ENCODE measurements around the gene PAIP2. TPM values are rescaled to one million over a fixed set of nuclear protein-coding genes. Genes with fewer than 3 reads are reported as not detected.
A peak's percentile ranks its signal among the peaks of the same experiment; 100 is the strongest.

The PAIP2 gene
- total RNA-seq, 1 experiment from 2014 or later = 108 TPM

- ChIA-PET POLR2A (no interaction called here), CTCF (no interaction called here), RAD21 (ENCODE audit: low non-redundant PET in 1 of 2, low total read pairs in 2 of 2, uncharacterized antibody in 2 of 2, unreplicated experiment in 2 of 2) (no interaction called here)
- Histone ChIP-seq H3K4me2 (ENCODE audit: low read length) (peak overlapping the region; percentile 12; the same call in 1 of the 2 replicates), H3K36me3 (ENCODE audit: control insufficient read depth in 1 of 2, insufficient read depth in 2 of 2, low read length in 2 of 2) (no peaks in the 10 kb centered on the region), H4K20me1 (ENCODE audit: insufficient read depth) (no peaks in the 10 kb centered on the region), H3K79me2 (ENCODE audit: insufficient read depth, low read length) (peaks cover 8% of the 10 kb centered on the region; the same call in 1 of the 2 replicates), H3K9ac (ENCODE audit: low read length) (no peak overlapping the region), H3K9me2 (ENCODE audit: insufficient read depth) (no peaks in the 10 kb centered on the region), H3K4me3 (replicated peaks in 1 of 2; ENCODE audit: low read depth in 1 of 2, low read length in 2 of 2) (no peak overlapping the region), H3K27ac (ENCODE audit: low read depth, low read length) (no peak overlapping the region), H3K9me3 (ENCODE audit: control insufficient read depth in 1 of 2, insufficient read depth in 1 of 2, low read depth in 1 of 2, low read length in 2 of 2) (no peaks in the 10 kb centered on the region), H3K4me1 (ENCODE audit: control insufficient read depth in 1 of 2, insufficient read depth in 2 of 2, low read length in 2 of 2) (peaks cover 11 to 41% of the 10 kb centered on the region in 2 experiments), H3K27me3 (ENCODE audit: insufficient read depth, low read length) (no peaks in the 10 kb centered on the region), H2AFZ (ENCODE audit: low read depth, low read length, poor library complexity, severe bottlenecking) (no peak overlapping the region)
- no TSS peak for BruUV-seq (replicated peaks)
- TF ChIP-seq EGR1 (IDR thresholded peaks at IDR 0.05; ENCODE audit: low read depth) (no peak), ZBTB33 (IDR thresholded peaks at IDR 0.05; ENCODE audit: extremely low read depth, insufficient replicate concordance, low read length) (no peak), MAX (IDR thresholded peaks at IDR 0.05) (no peak), REST (IDR thresholded peaks at IDR 0.05; ENCODE audit: low read depth) (no peak), POLR2AphosphoS5 (IDR thresholded peaks at IDR 0.05; ENCODE audit: low read depth, low read length) (no peak), EZH2phosphoT487 (IDR thresholded peaks at IDR 0.05; ENCODE audit: borderline replicate concordance) (no peak), JUND (IDR thresholded peaks at IDR 0.05) (no peak), SIN3A (IDR thresholded peaks at IDR 0.05; ENCODE audit: low read depth) (no peak), RAD21 (IDR thresholded peaks at IDR 0.05; ENCODE audit: low read depth) (no peak), EZH2 (IDR thresholded peaks at IDR 0.05) (no peak), CBX3 (IDR thresholded peaks at IDR 0.05; ENCODE audit: low read depth) (no peak)
- no peak for ATAC-seq
- intact Hi-C loops (cut with micrococcal nuclease) = no loop called here
- no peak for DNase-seq (ENCODE audit: low read depth, low spot score)
Measured at GRCh38 chr5:139395844-139396640, 54.4 kb downstream of the PAIP2 start.

Measured in HCT116 (cell line).